Uterus (tissue), 4 donors: ENCODE data around the gene SLC9A7. TPM values are rescaled to one million over a fixed set of nuclear protein-coding genes. Genes with fewer than 3 reads are reported as not detected.

Source experiments
- DNase-seq, 2 donors: peaks; one replicate each; pipeline ENCODE4 v3.0.0-alpha.2; 2019 to 2020
- H3K27ac ChIP-seq, 2 donors: fragments of 200-600 bp; sonication (generic); 1 replicate in 1 of 2; 2 replicates in 1 of 2; pipeline ENCODE4 v1.5.1; 2016 to 2018
- H3K27me3 ChIP-seq, 2 donors: fragments of 200-600 bp; sonication (generic); one replicate each; pipeline ENCODE4 v1.5.1; 2018 to 2019; ENCODE audit warnings: control low read depth in 1 of 2
- H3K36me3 ChIP-seq, 2 donors: fragments of 200-600 bp; sonication (generic); one replicate each; pipeline ENCODE4 v1.5.1; 2019; ENCODE audit warnings: control low read depth in 1 of 2
- H3K4me1 ChIP-seq, 2 donors: fragments of 200-600 bp; sonication (generic); one replicate each; pipeline ENCODE4 v1.5.1; 2018 to 2019; ENCODE audit warnings: control low read depth in 1 of 2
- H3K4me3 ChIP-seq, 2 donors: fragments of 200-600 bp; sonication (generic); 1 replicate in 1 of 2; 2 replicates in 1 of 2; pipeline ENCODE4 v1.5.1; 2018 to 2019; ENCODE audit warnings: mild to moderate bottlenecking in 1 of 2
- H3K9me3 ChIP-seq, 2 donors: fragments of 200-600 bp; sonication (generic); one replicate each; pipeline ENCODE4 v1.5.1; 2019; ENCODE audit warnings: control low read depth in 1 of 2
- POLR2A ChIP-seq, 2 donors: fragments of 450-650 bp; IDR thresholded peaks; one replicate each; pipeline ENCODE4 v1.6.1; 2016; ENCODE audit warnings: antibody characterized with exemption in 2 of 2, mild to moderate bottlenecking in 1 of 2, moderate library complexity in 1 of 2
- intact Hi-C: fragments of 100-400 bp; cut with DNase I; formaldehyde crosslinking; loops from one replicate; pipeline ENCODE4 v1.15.1; 2023; ENCODE audit warnings: low total_unique reads
- total RNA-seq, 4 donors: library from RNA; depleted of rRNA in 3 of 4; stranded (reverse); fragments of >200 nt in 3 of 4; gene quantifications; one replicate each; pipeline versions ENCODE4 v1.1.0 to v1.2.4, GENCODE V29; 2014 to 2023
- TF ChIP-seq, protein P1 (sequence below), 4 experiments: fragments of 200-600 bp in 2 of 4; fragments of 450-650 bp in 2 of 4; sonication (generic) in 2 of 4; IDR thresholded peaks; one replicate each; pipeline ENCODE4 v1.5.1; 2016 to 2019; ENCODE audit warnings: antibody characterized with exemption in 4 of 4, mild to moderate bottlenecking in 2 of 4, moderate library complexity in 1 of 4
- donor health status: DM: yes; HTN: yes; CAD: no.

SLC9A7 gene
- total RNA-seq: 1 to 10 TPM in 2 of 4 donors, under 1 TPM in 2; 0.51 to 6.4 (median 3.3) TPM

DNA sequence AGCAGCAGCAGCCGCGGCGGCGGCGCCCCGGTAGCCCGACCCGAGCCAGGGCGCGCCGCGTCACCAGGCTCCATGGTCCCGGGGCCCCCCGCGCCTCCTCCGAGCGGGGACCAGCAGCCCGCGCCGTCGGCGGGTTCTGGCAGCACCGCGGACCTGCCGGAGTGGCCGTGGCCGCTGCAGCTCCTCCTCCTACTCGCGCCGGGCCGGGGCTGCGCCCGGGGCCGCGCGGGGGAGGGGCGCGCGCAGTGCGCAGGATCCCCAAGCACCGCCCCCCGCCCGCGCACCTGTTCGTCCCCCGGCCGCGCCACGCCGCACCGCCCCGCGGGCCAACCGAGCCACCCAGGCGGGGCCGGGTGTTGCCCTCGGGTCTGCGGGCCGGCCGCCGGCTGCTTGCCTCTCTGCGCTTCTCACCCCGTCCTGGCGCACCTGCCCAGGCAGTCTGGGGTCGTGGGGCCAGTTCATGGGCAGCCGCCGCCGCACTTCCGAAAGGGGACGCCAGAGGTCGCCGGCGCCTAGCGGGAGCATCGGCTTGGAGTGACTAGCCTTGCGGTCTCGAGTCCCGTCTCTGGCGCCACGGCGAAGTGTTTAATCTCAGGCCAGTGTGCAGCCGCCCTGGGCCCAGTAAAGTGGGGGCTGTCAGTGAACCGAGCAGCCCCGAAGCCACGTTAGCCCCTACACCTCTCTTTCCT, at the start of gene SLC9A7:
SLC9A7 (minus strand) TSS at position 163 of the 689 bp plus-strand sequence; CDS start at position 74, 89 bp downstream.
- DNase-seq: peak; percentile 58 to 72
- Histone ChIP-seq H3K27ac (no peak within 1 kb of the TSS), H3K9me3 (no peaks in the 10 kb centered on the region), H3K36me3 (no peaks in the 10 kb centered on the region), H3K27me3 (no peaks in the 10 kb centered on the region), H3K4me1 (no peaks in the 10 kb centered on the region), H3K4me3 (peak within 1 kb of the TSS; percentile 15 to 44)
- TF ChIP-seq, protein P1, sequence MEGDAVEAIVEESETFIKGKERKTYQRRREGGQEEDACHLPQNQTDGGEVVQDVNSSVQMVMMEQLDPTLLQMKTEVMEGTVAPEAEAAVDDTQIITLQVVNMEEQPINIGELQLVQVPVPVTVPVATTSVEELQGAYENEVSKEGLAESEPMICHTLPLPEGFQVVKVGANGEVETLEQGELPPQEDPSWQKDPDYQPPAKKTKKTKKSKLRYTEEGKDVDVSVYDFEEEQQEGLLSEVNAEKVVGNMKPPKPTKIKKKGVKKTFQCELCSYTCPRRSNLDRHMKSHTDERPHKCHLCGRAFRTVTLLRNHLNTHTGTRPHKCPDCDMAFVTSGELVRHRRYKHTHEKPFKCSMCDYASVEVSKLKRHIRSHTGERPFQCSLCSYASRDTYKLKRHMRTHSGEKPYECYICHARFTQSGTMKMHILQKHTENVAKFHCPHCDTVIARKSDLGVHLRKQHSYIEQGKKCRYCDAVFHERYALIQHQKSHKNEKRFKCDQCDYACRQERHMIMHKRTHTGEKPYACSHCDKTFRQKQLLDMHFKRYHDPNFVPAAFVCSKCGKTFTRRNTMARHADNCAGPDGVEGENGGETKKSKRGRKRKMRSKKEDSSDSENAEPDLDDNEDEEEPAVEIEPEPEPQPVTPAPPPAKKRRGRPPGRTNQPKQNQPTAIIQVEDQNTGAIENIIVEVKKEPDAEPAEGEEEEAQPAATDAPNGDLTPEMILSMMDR (IDR thresholded peaks at IDR 0.05): peak; percentile 53 to 87 (median 81)
- TF ChIP-seq POLR2A (IDR thresholded peaks at IDR 0.05): no peak
- intact Hi-C loops: no loop called here

DNA sequence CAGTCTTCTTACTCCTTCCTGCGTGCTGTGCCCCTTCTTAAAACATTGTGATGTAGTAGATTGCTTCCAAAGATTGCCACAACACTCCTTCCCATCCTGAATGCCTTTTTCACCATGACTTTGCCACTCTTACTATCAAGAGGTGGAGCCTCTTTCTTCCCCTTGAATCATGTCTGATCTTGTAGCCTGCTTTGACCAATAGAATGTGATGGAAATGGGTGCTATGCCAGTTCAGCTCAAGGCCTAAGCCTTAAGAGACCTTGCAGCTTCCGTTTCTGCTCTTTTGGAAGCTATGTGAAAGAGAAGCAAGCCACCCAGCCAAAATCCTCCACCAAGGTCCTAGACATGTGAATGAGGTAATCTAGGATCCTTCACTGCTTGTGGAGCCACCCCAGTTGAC, 46.4 kb upstream of the SLC9A7 start:
- H3K27ac ChIP-seq: no peak overlapping the region
- H3K36me3 ChIP-seq: no peaks in the 10 kb centered on the region
- H3K9me3 ChIP-seq: no peaks in the 10 kb centered on the region
- H3K4me1 ChIP-seq: no peaks in the 10 kb centered on the region
- intact Hi-C loops: no loop called here
- TF ChIP-seq POLR2A (IDR thresholded peaks at IDR 0.05): no peak
- TF ChIP-seq, protein P1 (IDR thresholded peaks at IDR 0.05): no peak
- no peak overlapping the region for H3K4me3 ChIP-seq
- peaks cover 0 to 7% of the 10 kb centered on the region in 2 donors for H3K27me3 ChIP-seq
- DNase-seq: no peak

DNA sequence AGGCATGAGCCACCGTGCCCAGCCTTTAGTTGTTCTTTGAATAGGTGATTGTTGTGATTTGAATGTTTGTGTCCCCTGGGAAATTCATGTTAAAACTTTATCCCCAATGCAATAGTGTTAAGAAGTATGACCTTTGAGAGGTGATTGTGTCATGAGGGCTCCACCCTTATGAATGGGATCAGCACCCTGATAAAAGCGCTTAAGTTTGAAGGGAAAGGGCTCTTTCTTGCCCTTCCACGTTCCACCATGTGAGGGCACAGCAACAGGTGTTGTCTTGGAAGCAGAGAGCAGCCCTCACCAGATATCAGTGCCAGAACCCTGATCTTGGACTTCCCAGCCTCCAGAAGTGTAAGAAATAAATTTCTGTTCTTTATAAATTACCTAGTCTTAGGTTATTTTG, 44.2 kb upstream of the SLC9A7 start:
- Histone ChIP-seq H3K4me3 (no peak overlapping the region), H3K9me3 (no peaks in the 10 kb centered on the region), H3K27me3 (peaks cover 0 to 7% of the 10 kb centered on the region in 2 donors), H3K27ac (no peak overlapping the region), H3K36me3 (no peaks in the 10 kb centered on the region), H3K4me1 (no peaks in the 10 kb centered on the region)
- no peak for DNase-seq
- TF ChIP-seq, protein P1 (IDR thresholded peaks at IDR 0.05): no peak
- no peak for TF ChIP-seq POLR2A (IDR thresholded peaks at IDR 0.05)
- intact Hi-C loops: no loop called here

DNA sequence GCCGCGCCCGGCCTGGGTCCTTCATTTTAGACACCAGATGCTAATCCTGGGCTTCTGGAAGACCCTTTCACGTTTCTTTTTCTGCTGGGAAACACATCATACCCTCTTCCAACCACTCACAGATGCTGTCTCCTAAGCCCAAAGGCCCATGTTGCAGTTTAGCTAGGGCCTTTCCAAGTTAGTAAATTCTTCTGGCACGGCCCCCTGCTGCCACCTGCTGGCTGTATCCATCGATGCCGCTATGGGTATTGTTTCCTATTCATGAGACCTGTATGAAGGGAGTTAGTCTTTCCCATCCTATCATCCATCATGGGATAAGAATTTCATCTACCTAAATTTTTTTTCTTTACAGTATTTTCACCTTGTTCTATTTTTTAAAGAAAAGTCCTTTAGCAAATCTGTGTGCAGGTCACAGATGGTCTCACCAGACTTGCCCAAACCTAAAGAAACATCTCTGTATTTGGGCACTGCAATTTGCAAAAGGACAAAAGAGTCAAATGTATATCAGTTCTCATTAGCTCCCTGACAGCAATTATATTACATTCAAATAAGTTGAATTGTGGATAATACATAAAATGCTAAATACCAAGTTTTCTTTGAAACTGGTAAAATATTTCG, 37.8 kb upstream of the SLC9A7 start:
- intact Hi-C loops: no loop called here
- no peak overlapping the region for H3K27ac ChIP-seq
- no peak overlapping the region for H3K4me3 ChIP-seq
- no peaks in the 10 kb centered on the region for H3K36me3 ChIP-seq
- H3K27me3 ChIP-seq: no peaks in the 10 kb centered on the region
- H3K4me1 ChIP-seq: no peaks in the 10 kb centered on the region
- TF ChIP-seq POLR2A (IDR thresholded peaks at IDR 0.05): no peak
- TF ChIP-seq, protein P1 (IDR thresholded peaks at IDR 0.05): peak; percentile 55 to 66 (median 59)
- DNase-seq: peak; percentile 55 to 66
- H3K9me3 ChIP-seq: no peaks in the 10 kb centered on the region
